Prostate gland (tissue), 2 donors: ENCODE results near the gene USP10.

ENCODE experiments used
- CTCF ChIP-seq, 4 experiments: fragments of 200-600 bp in 2 of 4; fragments of 450-650 bp in 2 of 4; sonication (generic) in 2 of 4; IDR thresholded peaks; 1 replicate in 3 of 4; 2 replicates in 1 of 4; pipeline ENCODE4 v1.5.1; 2016 to 2019; ENCODE audit warnings: antibody characterized with exemption in 4 of 4, mild to moderate bottlenecking in 2 of 4, moderate library complexity in 2 of 4
- POLR2A ChIP-seq: fragments of 450-650 bp; IDR thresholded peaks from one replicate; pipeline ENCODE4 v1.6.1; 2016; ENCODE audit warnings: antibody characterized with exemption, mild to moderate bottlenecking
- POLR2AphosphoS5 ChIP-seq: sonication (generic); formaldehyde crosslinking; IDR thresholded peaks from one replicate; pipeline ENCODE4 v1.6.1; 2017; ENCODE audit warnings: antibody characterized with exemption

GRCh38 chr16:84794186-84794585, 94.4 kb downstream of the USP10 start:
- TF ChIP-seq CTCF (IDR thresholded peaks at IDR 0.05) (no peak), POLR2AphosphoS5 (no peak), POLR2A (no peak)
